HepG2 (cell line): Measurements from ENCODE around the gene MRPL50. TPM values are rescaled to one million over a fixed set of nuclear protein-coding genes. Genes with fewer than 3 reads are reported as not detected.

ENCODE experiments used
- AFF4 ChIP-seq: sonication (generic); formaldehyde crosslinking; IDR thresholded peaks from 2 replicates; pipeline ENCODE4 v1.4.0; 2020; ENCODE audit warnings: missing genetic modification reagents
- ATF7-NPFF ChIP-seq: sonication (generic); formaldehyde crosslinking; IDR thresholded peaks from 2 replicates; pipeline ENCODE4 v1.8.1; 2023; ENCODE audit warnings: mild to moderate bottlenecking, low read depth, missing genetic modification reagents, moderate library complexity
- CC2D1A ChIP-seq: sonication (generic); formaldehyde crosslinking; IDR thresholded peaks from 2 replicates; pipeline ENCODE4 v1.8.1; 2023; ENCODE audit warnings: mild to moderate bottlenecking, missing genetic modification reagents
- CEBPG ChIP-seq: IDR thresholded peaks from 2 replicates; pipeline ENCODE4 v1.6.1; 2016
- HOMEZ ChIP-seq: IDR thresholded peaks from 2 replicates; pipeline ENCODE4 v1.6.1; 2016; ENCODE audit warnings: low read depth
- NFE2L1 ChIP-seq: sonication (generic); formaldehyde crosslinking; IDR thresholded peaks from 2 replicates; pipeline ENCODE4 v1.4.0; 2020; ENCODE audit warnings: missing genetic modification reagents, mild to moderate bottlenecking, borderline replicate concordance
- SOX13 ChIP-seq, 3 experiments: fragments of 450-650 bp in 1 of 3; sonication (generic) in 1 of 3; formaldehyde crosslinking in 1 of 3; IDR thresholded peaks in 2 of 3; conservative IDR thresholded peaks in 1 of 3; 2 replicates each; pipeline versions ENCODE4 v1.5.0 to v1.6.1; 2016 to 2020; ENCODE audit warnings: antibody characterized with exemption in 1 of 3, mild to moderate bottlenecking in 1 of 3, missing compliant biosample characterization in 1 of 3, missing genetic modification reagents in 1 of 3, moderate library complexity in 1 of 3
- TRAFD1 ChIP-seq: sonication (generic); formaldehyde crosslinking; IDR thresholded peaks from 2 replicates; pipeline ENCODE4 v1.5.1; 2020; ENCODE audit warnings: missing genetic modification reagents, mild to moderate bottlenecking, borderline replicate concordance
- YEATS2 ChIP-seq: sonication (generic); formaldehyde crosslinking; IDR thresholded peaks from 2 replicates; pipeline ENCODE4 v1.4.0; 2020; ENCODE audit warnings: missing genetic modification reagents, borderline replicate concordance
- ZBED4 ChIP-seq: sonication (generic); formaldehyde crosslinking; IDR thresholded peaks from 2 replicates; pipeline ENCODE4 v1.4.0; 2020; ENCODE audit warnings: missing genetic modification reagents, borderline replicate concordance
- ZNF121 ChIP-seq: sonication (generic); formaldehyde crosslinking; IDR thresholded peaks from 2 replicates; pipeline ENCODE4 v1.5.0; 2020; ENCODE audit warnings: mild to moderate bottlenecking, missing genetic modification reagents
- ZNF20 ChIP-seq: sonication (generic); formaldehyde crosslinking; IDR thresholded peaks from 2 replicates; pipeline ENCODE4 v1.4.0; 2020; ENCODE audit warnings: mild to moderate bottlenecking, moderate library complexity, missing genetic modification reagents
- ZNF431 ChIP-seq: sonication (generic); formaldehyde crosslinking; IDR thresholded peaks from 2 replicates; pipeline ENCODE4 v1.9.0; 2022; ENCODE audit warnings: missing genetic modification reagents, low read depth, mild to moderate bottlenecking, borderline replicate concordance
- ZSCAN29 ChIP-seq: sonication (generic); formaldehyde crosslinking; conservative IDR thresholded peaks from 2 replicates; pipeline ENCODE4 v1.4.0; 2020; ENCODE audit warnings: mild to moderate bottlenecking, missing genetic modification reagents
- ZSCAN31 ChIP-seq: sonication (generic); formaldehyde crosslinking; IDR thresholded peaks from 2 replicates; pipeline ENCODE4 v1.5.0; 2020; ENCODE audit warnings: low read depth, mild to moderate bottlenecking, missing genetic modification reagents
- polyA plus RNA-seq, 8 experiments: library from polyadenylated mRNA; depleted of rRNA in 3 of 8; stranded (reverse) in 7 of 8; unstranded in 1 of 8; fragments of >200 nt; fragmentation: Illumina TruSeq in 4 of 8; extraction: Trizol in 4 of 8; gene quantifications; 2 replicates each; pipeline versions ENCODE4 v1.2.1 to v1.2.3, GENCODE V29; 2011 to 2016; ENCODE audit warnings: low read depth in 4 of 8, missing spikeins in 1 of 8, mixed read lengths in 1 of 8; ENCODE audit not compliant: insufficient read depth in 1 of 8
- total RNA-seq, 5 experiments: library from RNA; depleted of rRNA; stranded (reverse); fragments of >200 nt; fragmentation: Illumina TruSeq; extraction: Trizol; gene quantifications; 2 replicates each; pipeline ENCODE4 v1.2.3, GENCODE V29; 2016; ENCODE audit warnings: low read depth in 1 of 5

The MRPL50 gene
- total and polyA plus RNA-seq, 2 of the 13 experiments (the other 11 are each of a cell fraction or from before 2014, with no cell fraction given) = 37.1 to 70.0 TPM

- no peak for TF ChIP-seq AFF4
- 0 out of 2 replicates have a peak, but pooled peaks have one; percentile 9 for TF ChIP-seq ZSCAN29 (CRISPR knock-in tag)
- no peak for TF ChIP-seq SOX13 (IDR thresholded peaks at IDR 0.05)
- TF ChIP-seq SOX13 (CRISPR knock-in tag; conservative IDR thresholded peaks at IDR 0.05 in 1 of 2, IDR thresholded peaks at IDR 0.05 in 1 of 2) = peak in 1 of 2 experiments; percentile 49; a peak in 1 of 4 replicates
- TF ChIP-seq ATF7-NPFF = no peak
- 0 out of 2 replicates have a peak, but pooled peaks have one; percentile 30 for TF ChIP-seq YEATS2 (CRISPR knock-in tag)
- TF ChIP-seq ZNF121 (CRISPR knock-in tag) = no peak
- peak; percentile 4; the same call in 1 of the 2 replicates for TF ChIP-seq CEBPG (CRISPR knock-in tag)
- no peak for TF ChIP-seq HOMEZ (CRISPR knock-in tag)
- TF ChIP-seq TRAFD1 (CRISPR knock-in tag) = no peak
- no peak; the same call in 1 of the 2 replicates for TF ChIP-seq ZBED4 (CRISPR knock-in tag)
- TF ChIP-seq CC2D1A (CRISPR knock-in tag) = no peak
- 0 out of 2 replicates have a peak, but pooled peaks have one; percentile 56 for TF ChIP-seq ZSCAN31 (CRISPR knock-in tag)
- no peak for TF ChIP-seq NFE2L1
- no peak for TF ChIP-seq ZNF20
- TF ChIP-seq ZNF431 (CRISPR knock-in tag) = no peak
These were observed 39.4 kb upstream of the MRPL50 start (continued) for GRCh38 chr9:101437806-101438232.
